K562 (cell line): ENCODE data around the gene AGBL1. TPM values are rescaled to one million over a fixed set of nuclear protein-coding genes. Genes with fewer than 3 reads are reported as not detected.

Source experiments
- ATAC-seq: fragments of 200-7000 bp; cut with Tn5 transposase; 3 replicates; pipeline ENCODE4 v1.9.1; 2020; ENCODE audit warnings: moderate library complexity
- BruUV-seq: library from RNA; stranded (reverse); fragments of 400-500 nt; replicated peaks from 2 replicates; lab custom pipeline; 2021; lab: Mats Ljungman, UMichigan
- CTCF ChIA-PET: fragments of 300-600 bp; formaldehyde crosslinking; extraction: SDS; loops from one replicate; lab custom pipeline; 2021; ENCODE audit warnings: low intra/inter-chr PET ratio; lab: Yijun Ruan, JAX
- POLR2A ChIA-PET: fragments of 300-600, 350-650 bp; sonication (Branson Sonifier 250); formaldehyde crosslinking; extraction: SDS; loops from one replicate; lab custom pipeline; 2021; ENCODE audit warnings: antibody characterized with exemption, inconsistent platforms; lab: Yijun Ruan, JAX
- DNase-seq, 4 experiments: peaks; one replicate each; pipeline versions ENCODE4 v3.0.0 to v3.0.0-alpha.2; 2011 to 2018; ENCODE audit warnings: low spot score in 3 of 4, mixed read lengths in 3 of 4; ENCODE audit errors: extremely low read depth in 1 of 4
- FAIRE-seq: peaks from 2 replicates; lab custom pipeline; 2011; peaks lifted over from hg19 to GRCh38; lab: Jason Lieb, UNC
- H2AFZ ChIP-seq: 2 replicates; pipeline ENCODE4 v1.6.0; 2011; ENCODE audit warnings: low read depth, low read length, control low read depth, inconsistent platforms
- H3K27ac ChIP-seq: fragments of 200-600 bp; 3 replicates; pipeline ENCODE4 v1.8.0; 2011; ENCODE audit warnings: low read depth, mild to moderate bottlenecking, control low read depth, inconsistent platforms, low read length, moderate library complexity, mixed read lengths; ENCODE audit errors: extremely low read depth
- H3K27me3 ChIP-seq, 2 experiments: fragments of 300-600 bp in 1 of 2; 2 replicates in 1 of 2; 3 replicates in 1 of 2; pipeline versions ENCODE4 v1.6.0 to v1.8.0; 2011; ENCODE audit warnings: inconsistent platforms in 2 of 2, low read length in 2 of 2, mild to moderate bottlenecking in 1 of 2, mixed read lengths in 1 of 2, moderate library complexity in 1 of 2; ENCODE audit not compliant: control insufficient read depth in 2 of 2, insufficient read depth in 2 of 2
- H3K36me3 ChIP-seq: fragments of 300-600 bp; 3 replicates; pipeline ENCODE4 v1.8.0; 2011; ENCODE audit warnings: mild to moderate bottlenecking, low read length, inconsistent platforms; ENCODE audit not compliant: control insufficient read depth, insufficient read depth
- H3K4me1 ChIP-seq, 2 experiments: fragments of 200-600 bp in 1 of 2; replicated peaks in 1 of 2; 2 replicates in 1 of 2; 3 replicates in 1 of 2; pipeline versions ENCODE4 v1.5.1 to v1.8.0; 2011; ENCODE audit warnings: inconsistent platforms in 2 of 2, low read length in 2 of 2, mild to moderate bottlenecking in 1 of 2, mixed read lengths in 1 of 2, moderate library complexity in 1 of 2; ENCODE audit not compliant: control insufficient read depth in 2 of 2, insufficient read depth in 2 of 2
- H3K4me2 ChIP-seq: 2 replicates; pipeline ENCODE4 v1.6.1; 2011; ENCODE audit warnings: low read length, control low read depth, inconsistent platforms, mixed read lengths; ENCODE audit not compliant: insufficient read depth
- H3K4me3 ChIP-seq: fragments of 200-600 bp; sonication (generic), shearing (Covaris generic); 2 replicates; pipeline ENCODE4 v1.5.1; 2016; ENCODE audit warnings: control low read depth, inconsistent platforms
- H3K79me2 ChIP-seq: fragments of 200-600 bp; 3 replicates; pipeline ENCODE4 v1.8.0; 2011; ENCODE audit warnings: low read length, inconsistent platforms; ENCODE audit not compliant: control insufficient read depth, insufficient read depth
- H3K9ac ChIP-seq, 2 experiments: 2 replicates each; pipeline versions ENCODE4 v1.6.0 to v1.6.1; 2011; ENCODE audit warnings: low read depth in 2 of 2, low read length in 2 of 2, control low read depth in 1 of 2, inconsistent platforms in 1 of 2, mild to moderate bottlenecking in 1 of 2, mixed read lengths in 1 of 2; ENCODE audit not compliant: insufficient read depth in 1 of 2
- H3K9me1 ChIP-seq: one replicate; pipeline ENCODE4 v1.6.0; 2011; ENCODE audit warnings: inconsistent platforms, mild to moderate bottlenecking, low read length, moderate library complexity; ENCODE audit not compliant: control insufficient read depth, insufficient read depth
- H3K9me3 ChIP-seq: replicated peaks from 2 replicates; pipeline ENCODE4 v1.5.1; 2011; ENCODE audit warnings: low read depth, low read length, inconsistent platforms; ENCODE audit not compliant: control insufficient read depth, insufficient read depth
- H4K20me1 ChIP-seq: replicated peaks from 2 replicates; pipeline ENCODE4 v1.6.1; 2011; ENCODE audit warnings: low read length, inconsistent platforms, mixed read lengths; ENCODE audit not compliant: control insufficient read depth, insufficient read depth
- BCOR ChIP-seq: fragments of 450-650 bp; IDR thresholded peaks from 2 replicates; pipeline ENCODE4 v1.6.1; 2016
- BRD9 ChIP-seq: fragments of 450-650 bp; IDR thresholded peaks from 2 replicates; pipeline ENCODE4 v1.6.1; 2018; ENCODE audit warnings: low read depth; ENCODE audit not compliant: partially characterized antibody
- PHB2 ChIP-seq: fragments of 450-650 bp; IDR thresholded peaks from 2 replicates; pipeline ENCODE4 v1.6.1; 2017; ENCODE audit warnings: low read depth
- SUPT5H ChIP-seq: fragments of 450-650 bp; IDR thresholded peaks from 2 replicates; pipeline ENCODE4 v1.6.1; 2016
- TBP ChIP-seq: optimal IDR thresholded peaks from 2 replicates; pipeline ENCODE3; 2011; ENCODE audit warnings: low read depth, low read length, improper control_type of control experiment
- ZNF23 ChIP-seq: fragments of 250-450 bp; sonication (Bioruptor Pico); IDR thresholded peaks from 2 replicates; pipeline ENCODE4 v1.4.0; 2020; ENCODE audit warnings: mild to moderate bottlenecking
- in situ Hi-C: fragments of 300-500 bp; cut with MboI; formaldehyde crosslinking; loops from 4 replicates; pipeline ENCODE4 v1.15.0; 2018; ENCODE audit warnings: inconsistent platforms, mixed read lengths
- intact Hi-C: fragments of 100-400 bp; cut with micrococcal nuclease; formaldehyde crosslinking; loops from 2 replicates; pipeline ENCODE4 v1.14.2; 2022
- polyA plus RNA-seq, 8 experiments: library from polyadenylated mRNA; depleted of rRNA in 4 of 8; stranded (reverse) in 5 of 8; unstranded in 3 of 8; fragments of >200 nt; fragmentation: Nextera tagmentation in 2 of 8; fragmentation: Illumina TruSeq in 1 of 8; extraction: Ambion mirVana in 2 of 8; extraction: Trizol in 1 of 8; gene quantifications; 2 replicates each; pipeline versions ENCODE4 v1.2.1 to v1.2.3, GENCODE V29; 2011 to 2014; ENCODE audit warnings: inconsistent platforms in 1 of 8, missing spikeins in 1 of 8
- total RNA-seq, 7 experiments: library from RNA; depleted of rRNA in 6 of 7; stranded (reverse); fragments of >200 nt in 6 of 7; fragmentation: Illumina TruSeq in 2 of 7; extraction: Trizol in 2 of 7; gene quantifications; 2 replicates each; pipeline versions ENCODE4 v1.2.1 to v1.2.3, GENCODE V29; 2011 to 2021; ENCODE audit warnings: low replicate concordance in 1 of 7
- TF ChIP-seq, protein P1 (sequence below): sonication (generic); formaldehyde crosslinking; IDR thresholded peaks from 2 replicates; pipeline ENCODE4 v1.8.0; 2022; ENCODE audit warnings: mild to moderate bottlenecking, missing genetic modification reagents
- TF ChIP-seq, protein P2 (sequence below): fragments of 250-450 bp; sonication (Bioruptor Pico); IDR thresholded peaks from 2 replicates; pipeline ENCODE4 v1.4.0; 2020; ENCODE audit warnings: mild to moderate bottlenecking
- TF ChIP-seq, protein P3 (sequence below): fragments of 150-350 bp; conservative IDR thresholded peaks from 2 replicates; pipeline ENCODE4 v1.6.1; 2014; ENCODE audit warnings: low read length
- TF ChIP-seq, protein P4 (sequence below): fragments of 450-650 bp; IDR thresholded peaks from 2 replicates; pipeline ENCODE4 v1.7.1; 2018; ENCODE audit warnings: mild to moderate bottlenecking, low read depth; ENCODE audit not compliant: partially characterized antibody

Gene AGBL1
- total and polyA plus RNA-seq, 9 of the 15 experiments (the other 6 are each of a cell fraction or from before 2014, with no cell fraction given): not detected

DNA sequence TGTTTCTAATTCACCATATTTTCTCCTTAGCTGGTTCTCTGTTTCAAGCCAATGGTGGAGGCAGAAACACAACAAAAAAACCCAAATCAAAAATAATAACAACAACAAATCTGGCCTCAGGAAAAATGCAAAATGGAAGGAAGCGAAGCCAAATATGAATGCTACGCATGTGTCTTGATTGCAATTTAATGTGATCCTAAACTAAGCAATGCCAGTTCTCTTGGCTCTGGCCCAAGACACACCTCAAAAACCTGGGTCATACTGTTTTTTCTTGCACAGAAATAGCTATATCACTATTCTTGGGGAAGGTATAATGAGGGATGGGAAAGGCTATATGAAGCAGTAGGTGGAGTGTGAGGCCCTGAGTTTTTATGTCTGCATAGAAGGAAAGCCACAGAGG lies 724.7 kb downstream of the AGBL1 start (continued):
- TF ChIP-seq, protein P1, sequence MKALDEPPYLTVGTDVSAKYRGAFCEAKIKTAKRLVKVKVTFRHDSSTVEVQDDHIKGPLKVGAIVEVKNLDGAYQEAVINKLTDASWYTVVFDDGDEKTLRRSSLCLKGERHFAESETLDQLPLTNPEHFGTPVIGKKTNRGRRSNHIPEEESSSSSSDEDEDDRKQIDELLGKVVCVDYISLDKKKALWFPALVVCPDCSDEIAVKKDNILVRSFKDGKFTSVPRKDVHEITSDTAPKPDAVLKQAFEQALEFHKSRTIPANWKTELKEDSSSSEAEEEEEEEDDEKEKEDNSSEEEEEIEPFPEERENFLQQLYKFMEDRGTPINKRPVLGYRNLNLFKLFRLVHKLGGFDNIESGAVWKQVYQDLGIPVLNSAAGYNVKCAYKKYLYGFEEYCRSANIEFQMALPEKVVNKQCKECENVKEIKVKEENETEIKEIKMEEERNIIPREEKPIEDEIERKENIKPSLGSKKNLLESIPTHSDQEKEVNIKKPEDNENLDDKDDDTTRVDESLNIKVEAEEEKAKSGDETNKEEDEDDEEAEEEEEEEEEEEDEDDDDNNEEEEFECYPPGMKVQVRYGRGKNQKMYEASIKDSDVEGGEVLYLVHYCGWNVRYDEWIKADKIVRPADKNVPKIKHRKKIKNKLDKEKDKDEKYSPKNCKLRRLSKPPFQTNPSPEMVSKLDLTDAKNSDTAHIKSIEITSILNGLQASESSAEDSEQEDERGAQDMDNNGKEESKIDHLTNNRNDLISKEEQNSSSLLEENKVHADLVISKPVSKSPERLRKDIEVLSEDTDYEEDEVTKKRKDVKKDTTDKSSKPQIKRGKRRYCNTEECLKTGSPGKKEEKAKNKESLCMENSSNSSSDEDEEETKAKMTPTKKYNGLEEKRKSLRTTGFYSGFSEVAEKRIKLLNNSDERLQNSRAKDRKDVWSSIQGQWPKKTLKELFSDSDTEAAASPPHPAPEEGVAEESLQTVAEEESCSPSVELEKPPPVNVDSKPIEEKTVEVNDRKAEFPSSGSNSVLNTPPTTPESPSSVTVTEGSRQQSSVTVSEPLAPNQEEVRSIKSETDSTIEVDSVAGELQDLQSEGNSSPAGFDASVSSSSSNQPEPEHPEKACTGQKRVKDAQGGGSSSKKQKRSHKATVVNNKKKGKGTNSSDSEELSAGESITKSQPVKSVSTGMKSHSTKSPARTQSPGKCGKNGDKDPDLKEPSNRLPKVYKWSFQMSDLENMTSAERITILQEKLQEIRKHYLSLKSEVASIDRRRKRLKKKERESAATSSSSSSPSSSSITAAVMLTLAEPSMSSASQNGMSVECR: no peak
- TF ChIP-seq TBP: no peak

DNA sequence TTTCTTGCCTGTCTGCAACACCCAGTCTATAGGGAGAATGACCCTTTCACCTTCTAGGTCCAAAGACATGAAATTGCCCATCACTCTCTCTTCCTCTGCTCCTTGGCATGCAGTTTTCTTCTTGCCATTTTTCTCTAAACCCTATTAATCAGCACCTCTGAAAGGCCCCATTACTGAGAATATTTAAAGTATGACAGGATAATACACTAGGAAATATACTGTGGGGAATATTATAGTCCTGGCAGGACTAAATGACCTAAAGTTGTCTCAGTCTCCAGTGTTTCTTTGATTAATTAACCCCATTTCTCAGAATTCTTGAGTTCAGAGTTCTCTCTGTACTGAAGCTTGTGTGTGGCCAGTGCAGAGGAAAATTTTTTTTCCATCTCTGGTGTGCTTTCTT lies 730.7 kb downstream of the AGBL1 start:
- DNase-seq: no peak
- Histone ChIP-seq H3K9me1 (no peaks in the 10 kb centered on the region), H3K4me2 (no peak overlapping the region), H3K36me3 (no peaks in the 10 kb centered on the region), H3K9me3 (no peaks in the 10 kb centered on the region; the same call in 1 of the 2 replicates), H3K27ac (no peak overlapping the region), H3K27me3 (no peaks in the 10 kb centered on the region), H3K9ac (no peak overlapping the region), H2AFZ (no peak overlapping the region), H4K20me1 (no peaks in the 10 kb centered on the region), H3K79me2 (no peaks in the 10 kb centered on the region), H3K4me1 (no peaks in the 10 kb centered on the region), H3K4me3 (no peak overlapping the region)
- CTCF ChIA-PET: no interaction called here
- TF ChIP-seq, protein P2, sequence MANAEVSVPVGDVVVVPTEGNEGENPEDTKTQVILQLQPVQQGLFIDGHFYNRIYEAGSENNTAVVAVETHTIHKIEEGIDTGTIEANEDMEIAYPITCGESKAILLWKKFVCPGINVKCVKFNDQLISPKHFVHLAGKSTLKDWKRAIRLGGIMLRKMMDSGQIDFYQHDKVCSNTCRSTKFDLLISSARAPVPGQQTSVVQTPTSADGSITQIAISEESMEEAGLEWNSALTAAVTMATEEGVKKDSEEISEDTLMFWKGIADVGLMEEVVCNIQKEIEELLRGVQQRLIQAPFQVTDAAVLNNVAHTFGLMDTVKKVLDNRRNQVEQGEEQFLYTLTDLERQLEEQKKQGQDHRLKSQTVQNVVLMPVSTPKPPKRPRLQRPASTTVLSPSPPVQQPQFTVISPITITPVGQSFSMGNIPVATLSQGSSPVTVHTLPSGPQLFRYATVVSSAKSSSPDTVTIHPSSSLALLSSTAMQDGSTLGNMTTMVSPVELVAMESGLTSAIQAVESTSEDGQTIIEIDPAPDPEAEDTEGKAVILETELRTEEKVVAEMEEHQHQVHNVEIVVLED (CRISPR knock-in tag): no peak
- TF ChIP-seq ZNF23 (CRISPR knock-in tag) (no peak), BRD9 (no peak), PHB2 (no peak), SUPT5H (no peak), BCOR (no peak)
- TF ChIP-seq, protein P3, sequence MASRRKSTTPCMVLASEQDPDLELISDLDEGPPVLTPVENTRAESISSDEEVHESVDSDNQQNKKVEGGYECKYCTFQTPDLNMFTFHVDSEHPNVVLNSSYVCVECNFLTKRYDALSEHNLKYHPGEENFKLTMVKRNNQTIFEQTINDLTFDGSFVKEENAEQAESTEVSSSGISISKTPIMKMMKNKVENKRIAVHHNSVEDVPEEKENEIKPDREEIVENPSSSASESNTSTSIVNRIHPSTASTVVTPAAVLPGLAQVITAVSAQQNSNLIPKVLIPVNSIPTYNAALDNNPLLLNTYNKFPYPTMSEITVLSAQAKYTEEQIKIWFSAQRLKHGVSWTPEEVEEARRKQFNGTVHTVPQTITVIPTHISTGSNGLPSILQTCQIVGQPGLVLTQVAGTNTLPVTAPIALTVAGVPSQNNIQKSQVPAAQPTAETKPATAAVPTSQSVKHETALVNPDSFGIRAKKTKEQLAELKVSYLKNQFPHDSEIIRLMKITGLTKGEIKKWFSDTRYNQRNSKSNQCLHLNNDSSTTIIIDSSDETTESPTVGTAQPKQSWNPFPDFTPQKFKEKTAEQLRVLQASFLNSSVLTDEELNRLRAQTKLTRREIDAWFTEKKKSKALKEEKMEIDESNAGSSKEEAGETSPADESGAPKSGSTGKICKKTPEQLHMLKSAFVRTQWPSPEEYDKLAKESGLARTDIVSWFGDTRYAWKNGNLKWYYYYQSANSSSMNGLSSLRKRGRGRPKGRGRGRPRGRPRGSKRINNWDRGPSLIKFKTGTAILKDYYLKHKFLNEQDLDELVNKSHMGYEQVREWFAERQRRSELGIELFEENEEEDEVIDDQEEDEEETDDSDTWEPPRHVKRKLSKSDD: no peak
- TF ChIP-seq, protein P4, sequence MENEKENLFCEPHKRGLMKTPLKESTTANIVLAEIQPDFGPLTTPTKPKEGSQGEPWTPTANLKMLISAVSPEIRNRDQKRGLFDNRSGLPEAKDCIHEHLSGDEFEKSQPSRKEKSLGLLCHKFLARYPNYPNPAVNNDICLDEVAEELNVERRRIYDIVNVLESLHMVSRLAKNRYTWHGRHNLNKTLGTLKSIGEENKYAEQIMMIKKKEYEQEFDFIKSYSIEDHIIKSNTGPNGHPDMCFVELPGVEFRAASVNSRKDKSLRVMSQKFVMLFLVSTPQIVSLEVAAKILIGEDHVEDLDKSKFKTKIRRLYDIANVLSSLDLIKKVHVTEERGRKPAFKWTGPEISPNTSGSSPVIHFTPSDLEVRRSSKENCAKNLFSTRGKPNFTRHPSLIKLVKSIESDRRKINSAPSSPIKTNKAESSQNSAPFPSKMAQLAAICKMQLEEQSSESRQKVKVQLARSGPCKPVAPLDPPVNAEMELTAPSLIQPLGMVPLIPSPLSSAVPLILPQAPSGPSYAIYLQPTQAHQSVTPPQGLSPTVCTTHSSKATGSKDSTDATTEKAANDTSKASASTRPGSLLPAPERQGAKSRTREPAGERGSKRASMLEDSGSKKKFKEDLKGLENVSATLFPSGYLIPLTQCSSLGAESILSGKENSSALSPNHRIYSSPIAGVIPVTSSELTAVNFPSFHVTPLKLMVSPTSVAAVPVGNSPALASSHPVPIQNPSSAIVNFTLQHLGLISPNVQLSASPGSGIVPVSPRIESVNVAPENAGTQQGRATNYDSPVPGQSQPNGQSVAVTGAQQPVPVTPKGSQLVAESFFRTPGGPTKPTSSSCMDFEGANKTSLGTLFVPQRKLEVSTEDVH: no peak
- no peak for FAIRE-seq
- in situ Hi-C loops: no loop called here
- intact Hi-C loops: no loop called here
- no TSS peak for BruUV-seq
- ATAC-seq: no peak
- POLR2A ChIA-PET: no interaction called here
